ENCODE data around the gene TBCK. TPM values are rescaled to one million over a fixed set of nuclear protein-coding genes. Genes with fewer than 3 reads are reported as not detected.

TBCK gene
- total RNA-seq, result 10 to 100 TPM; 22.7 to 28.7 (median 27.3) TPM

DNA sequence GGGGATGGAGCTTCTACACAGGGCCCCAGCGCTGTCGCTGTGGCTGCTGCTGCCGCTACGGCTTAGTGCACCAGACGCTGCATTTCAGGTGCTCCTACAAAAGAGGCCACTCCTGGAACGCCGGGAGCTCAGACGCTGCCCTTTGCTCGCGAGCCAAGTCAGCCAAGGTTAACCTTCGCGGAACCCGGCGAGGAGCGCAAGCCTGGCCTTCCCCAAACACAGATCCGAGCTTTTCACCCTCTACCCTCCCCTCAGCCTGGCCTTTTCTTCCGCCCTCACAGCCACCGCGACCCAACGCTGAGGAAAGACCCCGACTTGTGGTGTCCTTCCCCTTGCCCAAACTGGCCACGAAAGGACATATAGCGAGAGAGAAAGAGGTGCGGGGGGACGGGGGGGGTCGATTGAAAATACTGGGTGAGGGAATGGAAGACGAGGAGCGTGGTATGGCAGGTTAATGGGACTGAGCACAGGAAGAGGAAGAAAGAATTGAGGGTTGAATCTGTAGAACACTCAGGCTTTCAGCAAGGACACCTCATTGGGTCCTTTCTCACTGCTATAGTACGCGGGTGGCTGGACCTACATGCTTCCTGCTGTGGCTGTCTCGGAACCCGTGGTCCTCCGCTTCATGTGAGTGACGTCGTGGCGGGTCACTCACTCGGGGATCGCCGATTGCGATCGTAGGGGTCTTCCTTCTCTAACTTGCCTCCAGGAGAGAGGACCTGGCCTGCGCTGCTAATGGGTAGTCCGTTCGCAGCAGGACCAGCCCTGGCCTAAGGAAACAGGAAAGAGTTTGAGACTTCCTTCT is at the start of gene TBCK, which contains the start of gene AIMP1:
Gene TBCK, minus strand, starts transcription at position 242 of the 805 bp plus-strand sequence. CDS start 7,249 bp downstream, outside the sequence.
Gene AIMP1, plus strand, starts transcription at position 583 of the 805 bp plus-strand sequence. CDS start 8,460 bp downstream, outside the sequence.
- peaks cover 20 to 47% (median 40%) of the 10 kb centered on the region in 4 donors for H3K4me1 ChIP-seq
- H3K27ac ChIP-seq (replicated peaks in 1 of 4), result peak within 1 kb of the TSS; percentile 89 to 93 (median 92)
- TF ChIP-seq POLR2AphosphoS5 (IDR thresholded peaks at IDR 0.05), result peak; percentile 68 to 92
- TF ChIP-seq EP300 (IDR thresholded peaks at IDR 0.05), result no peak
- TF ChIP-seq POLR2A (IDR thresholded peaks at IDR 0.05; ENCODE audit: low read depth), result peak; percentile 44
- intact Hi-C loops (cut with DNase I), result loop anchor here (10.0 kb wide), 1 partner anchor 1171 kb away; the partner anchor contains the start of gene TET2
- peaks cover 0 to 8% (median 7%) of the 10 kb centered on the region in 4 donors for H3K36me3 ChIP-seq
- H3K9me3 ChIP-seq, result no peaks in the 10 kb centered on the region
- peak; percentile 97 for DNase-seq (ENCODE audit: extremely low spot score)
- WGBS, result under 1% methylated on average over 37 of the region's 44 CpGs
- H3K27me3 ChIP-seq, result no peaks in the 10 kb centered on the region
- peak within 1 kb of the TSS; percentile 71 to 85 (median 82) for H3K4me3 ChIP-seq

DNA sequence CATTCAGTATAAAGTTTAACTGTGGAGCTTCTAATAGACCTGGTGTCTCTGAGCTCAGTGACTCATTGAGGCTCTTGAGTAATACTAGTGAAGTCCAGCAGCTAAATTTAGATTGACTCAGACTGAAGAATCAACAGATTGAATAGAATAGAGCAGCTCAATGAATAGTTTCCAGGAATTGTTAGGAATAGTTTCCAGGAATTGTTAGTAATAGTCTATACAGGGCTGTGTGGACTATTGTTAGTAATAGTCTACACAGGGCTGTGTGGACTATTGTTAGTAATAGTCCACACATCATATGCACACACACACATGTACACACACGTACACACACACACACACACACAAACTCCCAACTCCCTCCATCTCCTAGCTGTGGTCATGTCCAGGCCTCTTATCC is 49.6 kb upstream of the TBCK start:
- no peak for TF ChIP-seq POLR2AphosphoS5 (IDR thresholded peaks at IDR 0.05)
- TF ChIP-seq EP300 (IDR thresholded peaks at IDR 0.05), result no peak
- TF ChIP-seq POLR2A (IDR thresholded peaks at IDR 0.05; ENCODE audit: low read depth), result no peak
- TF ChIP-seq, protein P1, sequence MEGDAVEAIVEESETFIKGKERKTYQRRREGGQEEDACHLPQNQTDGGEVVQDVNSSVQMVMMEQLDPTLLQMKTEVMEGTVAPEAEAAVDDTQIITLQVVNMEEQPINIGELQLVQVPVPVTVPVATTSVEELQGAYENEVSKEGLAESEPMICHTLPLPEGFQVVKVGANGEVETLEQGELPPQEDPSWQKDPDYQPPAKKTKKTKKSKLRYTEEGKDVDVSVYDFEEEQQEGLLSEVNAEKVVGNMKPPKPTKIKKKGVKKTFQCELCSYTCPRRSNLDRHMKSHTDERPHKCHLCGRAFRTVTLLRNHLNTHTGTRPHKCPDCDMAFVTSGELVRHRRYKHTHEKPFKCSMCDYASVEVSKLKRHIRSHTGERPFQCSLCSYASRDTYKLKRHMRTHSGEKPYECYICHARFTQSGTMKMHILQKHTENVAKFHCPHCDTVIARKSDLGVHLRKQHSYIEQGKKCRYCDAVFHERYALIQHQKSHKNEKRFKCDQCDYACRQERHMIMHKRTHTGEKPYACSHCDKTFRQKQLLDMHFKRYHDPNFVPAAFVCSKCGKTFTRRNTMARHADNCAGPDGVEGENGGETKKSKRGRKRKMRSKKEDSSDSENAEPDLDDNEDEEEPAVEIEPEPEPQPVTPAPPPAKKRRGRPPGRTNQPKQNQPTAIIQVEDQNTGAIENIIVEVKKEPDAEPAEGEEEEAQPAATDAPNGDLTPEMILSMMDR (IDR thresholded peaks at IDR 0.05), result no peak
- peaks cover 0 to 12% (median 6%) of the 10 kb centered on the region in 4 donors for H3K4me1 ChIP-seq
- WGBS, result 62% methylated on average over 1 of the region's 1 CpG
- H3K4me3 ChIP-seq, result no peak overlapping the region
- H3K9me3 ChIP-seq, result no peaks in the 10 kb centered on the region
- H3K36me3 ChIP-seq, result no peaks in the 10 kb centered on the region
- DNase-seq (ENCODE audit: extremely low spot score), result no peak
- intact Hi-C loops (cut with DNase I), result loop anchor here (5.0 to 10.0 kb wide), 2 partner anchors 439 to 817 kb away; no protein-coding TSS in a partner anchor
- H3K27ac ChIP-seq (replicated peaks in 1 of 4), result no peak overlapping the region
- no peaks in the 10 kb centered on the region for H3K27me3 ChIP-seq

DNA sequence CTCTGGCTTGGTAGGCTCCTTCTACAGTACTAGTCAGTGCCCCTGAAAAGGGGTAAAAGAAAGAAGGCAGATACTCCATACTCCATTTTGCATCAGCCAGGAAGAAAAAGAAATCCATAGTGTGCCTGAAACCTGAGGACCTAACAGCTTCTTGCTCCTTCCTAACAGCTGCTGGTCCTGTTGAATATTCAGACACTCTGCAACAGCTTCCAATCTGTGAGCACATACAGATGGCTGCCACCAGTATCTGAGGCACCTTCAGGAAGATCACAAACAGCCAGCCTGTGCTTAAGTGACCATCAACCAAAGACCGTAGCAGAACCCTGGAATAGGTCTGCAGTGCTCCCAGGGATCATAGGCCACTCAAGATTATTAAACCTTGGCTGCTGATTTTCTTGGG is 48.3 kb upstream of the TBCK start:
- Histone ChIP-seq H3K27me3 (no peaks in the 10 kb centered on the region), H3K27ac (replicated peaks in 1 of 4) (no peak overlapping the region), H3K9me3 (no peaks in the 10 kb centered on the region), H3K36me3 (no peaks in the 10 kb centered on the region), H3K4me1 (peaks cover 0 to 12% (median 6%) of the 10 kb centered on the region in 4 donors), H3K4me3 (no peak overlapping the region)
- DNase-seq (ENCODE audit: extremely low spot score), result no peak
- intact Hi-C loops (cut with DNase I), result loop anchor here (10.0 kb wide), 1 partner anchor 441 kb away; no protein-coding TSS in a partner anchor
- TF ChIP-seq EP300 (IDR thresholded peaks at IDR 0.05) (no peak), POLR2AphosphoS5 (IDR thresholded peaks at IDR 0.05) (no peak), POLR2A (IDR thresholded peaks at IDR 0.05; ENCODE audit: low read depth) (no peak)
- TF ChIP-seq, protein P1 (IDR thresholded peaks at IDR 0.05), result no peak
- WGBS, result 100% methylated on average over 1 of the region's 1 CpG

DNA sequence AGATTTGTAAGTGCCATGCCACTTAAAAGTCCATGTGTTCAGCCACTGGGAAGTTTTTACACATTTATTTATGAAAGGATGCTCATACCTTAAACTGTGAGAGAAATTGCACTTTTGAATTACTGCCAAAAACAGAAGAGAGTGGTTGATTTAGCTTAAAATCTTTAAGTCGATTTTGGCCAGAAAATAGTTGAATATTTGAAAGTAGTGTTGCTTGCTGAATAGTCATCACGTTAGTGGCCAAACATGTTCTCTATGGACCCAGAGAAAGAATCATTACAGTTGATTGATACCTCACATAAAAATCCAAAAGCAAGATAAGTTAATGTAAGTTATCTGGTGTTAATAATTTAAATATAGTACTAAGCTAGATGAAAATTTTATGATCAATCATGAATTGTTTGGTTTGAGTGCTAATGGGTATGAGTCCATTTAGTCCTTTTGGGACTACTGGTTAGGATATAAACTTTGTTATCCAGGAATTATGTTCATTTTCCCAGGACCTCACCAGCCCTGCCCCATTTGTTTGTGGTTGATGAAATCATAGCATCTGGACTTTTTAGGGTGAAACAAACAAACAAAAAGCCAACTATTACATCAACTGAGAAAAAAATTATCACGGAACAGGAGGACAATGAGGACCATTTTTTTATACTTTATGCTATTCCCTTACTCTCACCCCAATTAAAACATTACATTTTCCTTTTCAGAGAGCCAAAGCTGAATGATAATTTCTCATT is 46.2 kb upstream of the TBCK start:
- 72% methylated on average over 3 of the region's 3 CpGs for WGBS
- intact Hi-C loops (cut with DNase I), result loop anchor here (10.0 kb wide), 1 partner anchor 443 kb away; no protein-coding TSS in a partner anchor
- H3K36me3 ChIP-seq, result no peaks in the 10 kb centered on the region
- no peak for TF ChIP-seq POLR2AphosphoS5 (IDR thresholded peaks at IDR 0.05)
- TF ChIP-seq, protein P1 (IDR thresholded peaks at IDR 0.05), result no peak
- TF ChIP-seq EP300 (IDR thresholded peaks at IDR 0.05), result no peak
- TF ChIP-seq POLR2A (IDR thresholded peaks at IDR 0.05; ENCODE audit: low read depth), result no peak
- H3K27me3 ChIP-seq, result no peaks in the 10 kb centered on the region
- no peaks in the 10 kb centered on the region for H3K9me3 ChIP-seq
- H3K27ac ChIP-seq (replicated peaks in 1 of 4), result no peak overlapping the region
- H3K4me3 ChIP-seq, result no peak overlapping the region
- peaks cover 0 to 12% (median 6%) of the 10 kb centered on the region in 4 donors for H3K4me1 ChIP-seq
- no peak for DNase-seq (ENCODE audit: extremely low spot score)
